WTC11 (cell line): Measurements from ENCODE around the gene YIPF2. TPM values are rescaled to one million over a fixed set of nuclear protein-coding genes. Genes with fewer than 3 reads are reported as not detected.

Experiments
- ATAC-seq: fragments of 200-7000 bp; cut with Tn5 transposase; 2 replicates; pipeline ENCODE4 v1.10.0; 2021; ENCODE audit warnings: mild to moderate bottlenecking, moderate library complexity
- CTCF ChIA-PET: fragments of 300-600 bp; sonication (Branson Sonifier 250); formaldehyde crosslinking; loops from one replicate; lab custom pipeline; 2021; ENCODE audit warnings: antibody characterized with exemption; lab: Charles Lee
- POLR2A ChIA-PET: fragments of 350-600 bp; sonication (Branson Sonifier 250); formaldehyde crosslinking; loops from one replicate; lab custom pipeline; 2021; ENCODE audit warnings: antibody characterized with exemption; lab: Charles Lee
- DNase-seq: peaks from one replicate; pipeline ENCODE4 v3.0.0; 2021; ENCODE audit warnings: low spot score
- H3K27ac Mint-ChIP-seq: 2 replicates; pipeline ENCODE4 v1.8.0; 2021; ENCODE audit warnings: mixed read lengths
- H3K27me3 Mint-ChIP-seq: 2 replicates; pipeline ENCODE4 v1.8.0; 2021; ENCODE audit warnings: low read depth, mild to moderate bottlenecking, moderate library complexity, mixed read lengths
- H3K36me3 Mint-ChIP-seq: 2 replicates; pipeline ENCODE4 v1.8.0; 2021; ENCODE audit warnings: mixed read lengths
- H3K4me1 Mint-ChIP-seq: 2 replicates; pipeline ENCODE4 v1.8.0; 2022; ENCODE audit warnings: mixed read lengths
- H3K4me3 Mint-ChIP-seq: 2 replicates; pipeline ENCODE4 v1.8.0; 2021; ENCODE audit warnings: mild to moderate bottlenecking, moderate library complexity, mixed read lengths
- H3K9me3 Mint-ChIP-seq: 2 replicates; pipeline ENCODE4 v1.8.0; 2021; ENCODE audit warnings: mixed read lengths
- AR ChIP-seq: fragments of 250-450 bp; sonication (Bioruptor Pico); IDR thresholded peaks from 2 replicates; pipeline ENCODE4 v1.9.0; 2021; ENCODE audit warnings: mild to moderate bottlenecking
- ATF3 ChIP-seq: sonication (generic); formaldehyde crosslinking; conservative IDR thresholded peaks from 2 replicates; pipeline ENCODE4 v1.8.1; 2022; ENCODE audit warnings: mild to moderate bottlenecking, missing genetic modification reagents
- ELF4 ChIP-seq: sonication (generic); formaldehyde crosslinking; IDR thresholded peaks from 2 replicates; pipeline ENCODE4 v1.8.1; 2022; ENCODE audit warnings: low read depth, mild to moderate bottlenecking, moderate library complexity, missing genetic modification reagents
- GABPB1 ChIP-seq: sonication (generic); formaldehyde crosslinking; IDR thresholded peaks from 2 replicates; pipeline ENCODE4 v1.8.1; 2023; ENCODE audit warnings: mild to moderate bottlenecking, missing genetic modification reagents
- GRHL2 ChIP-seq: fragments of 250-450 bp; sonication (Bioruptor Pico); IDR thresholded peaks from 2 replicates; pipeline ENCODE4 v1.8.0; 2022; ENCODE audit warnings: mild to moderate bottlenecking, moderate library complexity; ENCODE audit not compliant: insufficient replicate concordance, severe bottlenecking
- KAT7 ChIP-seq: sonication (generic); formaldehyde crosslinking; IDR thresholded peaks from 2 replicates; pipeline ENCODE4 v1.8.1; 2023; ENCODE audit warnings: missing genetic modification reagents, mild to moderate bottlenecking, borderline replicate concordance
- MLX ChIP-seq: sonication (generic); formaldehyde crosslinking; IDR thresholded peaks from 2 replicates; pipeline ENCODE4 v1.8.1; 2023; ENCODE audit warnings: mild to moderate bottlenecking, missing genetic modification reagents, moderate library complexity
- NFE2L1 ChIP-seq: sonication (generic); formaldehyde crosslinking; IDR thresholded peaks from 2 replicates; pipeline ENCODE4 v1.8.1; 2023; ENCODE audit warnings: missing genetic modification reagents
- PREB ChIP-seq: sonication (generic); formaldehyde crosslinking; IDR thresholded peaks from 2 replicates; pipeline ENCODE4 v1.8.1; 2022; ENCODE audit warnings: mild to moderate bottlenecking, missing genetic modification reagents, moderate library complexity, borderline replicate concordance
- RORB ChIP-seq: fragments of 250-450 bp; sonication (Bioruptor Pico); IDR thresholded peaks from 2 replicates; pipeline ENCODE4 v1.9.0; 2021; ENCODE audit warnings: mild to moderate bottlenecking
- SMAD3 ChIP-seq: sonication (generic); formaldehyde crosslinking; IDR thresholded peaks from 2 replicates; pipeline ENCODE4 v1.8.0; 2022; ENCODE audit warnings: missing genetic modification reagents, mild to moderate bottlenecking, borderline replicate concordance
- TEAD1 ChIP-seq: sonication (generic); formaldehyde crosslinking; IDR thresholded peaks from 2 replicates; pipeline ENCODE4 v1.8.0; 2022; ENCODE audit warnings: mild to moderate bottlenecking, missing genetic modification reagents
- TEAD4 ChIP-seq: sonication (generic); formaldehyde crosslinking; IDR thresholded peaks from 2 replicates; pipeline ENCODE4 v1.8.0; 2022; ENCODE audit warnings: mild to moderate bottlenecking, missing genetic modification reagents
- USF1 ChIP-seq: sonication (generic); formaldehyde crosslinking; IDR thresholded peaks from 2 replicates; pipeline ENCODE4 v1.8.0; 2022; ENCODE audit warnings: mild to moderate bottlenecking, missing genetic modification reagents
- USF2 ChIP-seq: sonication (generic); formaldehyde crosslinking; IDR thresholded peaks from 2 replicates; pipeline ENCODE4 v1.8.1; 2023; ENCODE audit warnings: mild to moderate bottlenecking, missing genetic modification reagents, moderate library complexity
- ZBTB21 ChIP-seq: sonication (generic); formaldehyde crosslinking; IDR thresholded peaks from 2 replicates; pipeline ENCODE4 v1.8.1; 2023; ENCODE audit warnings: mild to moderate bottlenecking, missing genetic modification reagents, borderline replicate concordance
- ZNF317 ChIP-seq: sonication (generic); formaldehyde crosslinking; IDR thresholded peaks from 2 replicates; pipeline ENCODE4 v1.8.1; 2023; ENCODE audit warnings: low read depth, mild to moderate bottlenecking, moderate library complexity, missing genetic modification reagents, borderline replicate concordance
- total RNA-seq: library from RNA; stranded (reverse); gene quantifications from 3 replicates; pipeline ENCODE4 v1.2.3, GENCODE V29; 2021
- TF ChIP-seq, protein P1 (sequence below): fragments of 250-450 bp; sonication (Bioruptor Pico); IDR thresholded peaks from 2 replicates; pipeline ENCODE4 v1.8.0; 2021; ENCODE audit warnings: mild to moderate bottlenecking
- TF ChIP-seq, protein P2 (sequence below): sonication (generic); formaldehyde crosslinking; IDR thresholded peaks from 2 replicates; pipeline ENCODE4 v1.8.0; 2023; ENCODE audit warnings: mild to moderate bottlenecking, missing genetic modification reagents
- TF ChIP-seq, protein P3 (sequence below): sonication (generic); formaldehyde crosslinking; IDR thresholded peaks from 2 replicates; pipeline ENCODE4 v1.8.0; 2022; ENCODE audit warnings: mild to moderate bottlenecking, missing genetic modification reagents

Gene YIPF2
- total RNA-seq, 1 experiment from 2014 or later, result 65.5 TPM

DNA sequence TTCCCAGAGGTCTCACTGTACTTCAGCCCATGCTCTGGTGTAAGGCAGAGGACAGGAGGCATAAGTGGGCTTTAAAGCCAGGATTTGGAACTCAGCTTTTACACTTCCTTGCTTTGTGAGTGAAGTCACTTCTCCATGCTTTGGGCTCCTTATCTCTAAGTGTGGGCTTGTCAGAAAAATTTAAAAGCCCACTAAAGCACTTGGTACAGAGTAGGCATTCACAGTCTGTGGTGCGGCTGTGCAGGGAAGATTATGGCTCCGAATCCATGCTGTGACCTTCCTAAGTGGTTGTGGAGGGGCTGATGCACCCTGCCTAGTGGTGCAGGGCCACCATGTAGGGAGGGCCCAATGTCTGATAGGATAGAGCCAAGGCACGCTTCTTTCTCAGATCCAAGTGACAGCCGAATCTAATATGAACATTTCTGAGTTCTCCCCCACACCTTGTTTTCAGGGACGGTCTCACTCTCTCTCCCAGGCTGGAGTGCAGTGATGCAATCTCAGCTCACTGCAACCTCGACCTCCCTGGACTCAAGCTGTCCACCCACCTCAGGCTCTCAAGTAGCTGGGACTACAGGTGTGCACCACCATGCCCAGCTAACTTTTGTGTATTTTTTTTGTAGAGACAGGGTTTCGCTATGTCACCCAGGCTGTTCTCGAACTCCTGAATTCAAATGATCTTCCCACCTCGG, 7.1 kb upstream of the YIPF2 start:
- H3K36me3 Mint-ChIP-seq, result peaks cover 6% of the 10 kb centered on the region; the same call in 1 of the 2 replicates
- no peak for DNase-seq
- ATAC-seq, result no peak
- TF ChIP-seq, protein P1, sequence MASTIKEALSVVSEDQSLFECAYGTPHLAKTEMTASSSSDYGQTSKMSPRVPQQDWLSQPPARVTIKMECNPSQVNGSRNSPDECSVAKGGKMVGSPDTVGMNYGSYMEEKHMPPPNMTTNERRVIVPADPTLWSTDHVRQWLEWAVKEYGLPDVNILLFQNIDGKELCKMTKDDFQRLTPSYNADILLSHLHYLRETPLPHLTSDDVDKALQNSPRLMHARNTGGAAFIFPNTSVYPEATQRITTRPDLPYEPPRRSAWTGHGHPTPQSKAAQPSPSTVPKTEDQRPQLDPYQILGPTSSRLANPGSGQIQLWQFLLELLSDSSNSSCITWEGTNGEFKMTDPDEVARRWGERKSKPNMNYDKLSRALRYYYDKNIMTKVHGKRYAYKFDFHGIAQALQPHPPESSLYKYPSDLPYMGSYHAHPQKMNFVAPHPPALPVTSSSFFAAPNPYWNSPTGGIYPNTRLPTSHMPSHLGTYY, result no peak
- no peak for TF ChIP-seq SMAD3 (CRISPR knock-in tag)
- TF ChIP-seq KAT7 (CRISPR knock-in tag), result no peak
- TF ChIP-seq, protein P2, sequence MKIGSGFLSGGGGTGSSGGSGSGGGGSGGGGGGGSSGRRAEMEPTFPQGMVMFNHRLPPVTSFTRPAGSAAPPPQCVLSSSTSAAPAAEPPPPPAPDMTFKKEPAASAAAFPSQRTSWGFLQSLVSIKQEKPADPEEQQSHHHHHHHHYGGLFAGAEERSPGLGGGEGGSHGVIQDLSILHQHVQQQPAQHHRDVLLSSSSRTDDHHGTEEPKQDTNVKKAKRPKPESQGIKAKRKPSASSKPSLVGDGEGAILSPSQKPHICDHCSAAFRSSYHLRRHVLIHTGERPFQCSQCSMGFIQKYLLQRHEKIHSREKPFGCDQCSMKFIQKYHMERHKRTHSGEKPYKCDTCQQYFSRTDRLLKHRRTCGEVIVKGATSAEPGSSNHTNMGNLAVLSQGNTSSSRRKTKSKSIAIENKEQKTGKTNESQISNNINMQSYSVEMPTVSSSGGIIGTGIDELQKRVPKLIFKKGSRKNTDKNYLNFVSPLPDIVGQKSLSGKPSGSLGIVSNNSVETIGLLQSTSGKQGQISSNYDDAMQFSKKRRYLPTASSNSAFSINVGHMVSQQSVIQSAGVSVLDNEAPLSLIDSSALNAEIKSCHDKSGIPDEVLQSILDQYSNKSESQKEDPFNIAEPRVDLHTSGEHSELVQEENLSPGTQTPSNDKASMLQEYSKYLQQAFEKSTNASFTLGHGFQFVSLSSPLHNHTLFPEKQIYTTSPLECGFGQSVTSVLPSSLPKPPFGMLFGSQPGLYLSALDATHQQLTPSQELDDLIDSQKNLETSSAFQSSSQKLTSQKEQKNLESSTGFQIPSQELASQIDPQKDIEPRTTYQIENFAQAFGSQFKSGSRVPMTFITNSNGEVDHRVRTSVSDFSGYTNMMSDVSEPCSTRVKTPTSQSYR (CRISPR knock-in tag), result no peak
- TF ChIP-seq TEAD4 (CRISPR knock-in tag), result no peak
- no peak for TF ChIP-seq GABPB1 (CRISPR knock-in tag)
- TF ChIP-seq USF1 (CRISPR knock-in tag), result no peak
- no peak for TF ChIP-seq USF2 (CRISPR knock-in tag)
- TF ChIP-seq RORB (CRISPR knock-in tag), result no peak
- TF ChIP-seq MLX (CRISPR knock-in tag), result no peak
- no peak for TF ChIP-seq ATF3 (CRISPR knock-in tag)
- TF ChIP-seq NFE2L1 (CRISPR knock-in tag), result no peak
- TF ChIP-seq TEAD1, result no peak
- TF ChIP-seq ZNF317 (CRISPR knock-in tag), result no peak
- TF ChIP-seq, protein P3, sequence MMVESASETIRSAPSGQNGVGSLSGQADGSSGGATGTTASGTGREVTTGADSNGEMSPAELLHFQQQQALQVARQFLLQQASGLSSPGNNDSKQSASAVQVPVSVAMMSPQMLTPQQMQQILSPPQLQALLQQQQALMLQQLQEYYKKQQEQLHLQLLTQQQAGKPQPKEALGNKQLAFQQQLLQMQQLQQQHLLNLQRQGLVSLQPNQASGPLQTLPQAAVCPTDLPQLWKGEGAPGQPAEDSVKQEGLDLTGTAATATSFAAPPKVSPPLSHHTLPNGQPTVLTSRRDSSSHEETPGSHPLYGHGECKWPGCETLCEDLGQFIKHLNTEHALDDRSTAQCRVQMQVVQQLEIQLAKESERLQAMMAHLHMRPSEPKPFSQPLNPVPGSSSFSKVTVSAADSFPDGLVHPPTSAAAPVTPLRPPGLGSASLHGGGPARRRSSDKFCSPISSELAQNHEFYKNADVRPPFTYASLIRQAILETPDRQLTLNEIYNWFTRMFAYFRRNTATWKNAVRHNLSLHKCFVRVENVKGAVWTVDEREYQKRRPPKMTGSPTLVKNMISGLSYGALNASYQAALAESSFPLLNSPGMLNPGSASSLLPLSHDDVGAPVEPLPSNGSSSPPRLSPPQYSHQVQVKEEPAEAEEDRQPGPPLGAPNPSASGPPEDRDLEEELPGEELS (CRISPR knock-in tag), result no peak
- TF ChIP-seq AR (CRISPR knock-in tag), result no peak
- TF ChIP-seq PREB (CRISPR knock-in tag), result no peak
- no peak for TF ChIP-seq GRHL2 (CRISPR knock-in tag)
- TF ChIP-seq ZBTB21 (CRISPR knock-in tag), result no peak
- TF ChIP-seq ELF4, result no peak
- no peaks in the 10 kb centered on the region for H3K9me3 Mint-ChIP-seq
- H3K4me1 Mint-ChIP-seq, result no peaks in the 10 kb centered on the region; the same call in 1 of the 2 replicates
- no peaks in the 10 kb centered on the region for H3K27me3 Mint-ChIP-seq
- CTCF ChIA-PET, result interaction anchor here (0.6 to 2.6 kb wide), 6 partner anchors 17 to 76 kb away, joined by 3 to 15 read pairs (median 4); no protein-coding TSS in a partner anchor
- no peak overlapping the region for H3K4me3 Mint-ChIP-seq
- POLR2A ChIA-PET, result interaction anchor here (0.6 to 1.1 kb wide), 2 partner anchors 68 to 77 kb away, joined by 3 to 4 read pairs; no protein-coding TSS in a partner anchor
- peak overlapping the region; percentile 33 for H3K27ac Mint-ChIP-seq
